ENCODE results near the gene NEDD9. TPM values are rescaled to one million over a fixed set of nuclear protein-coding genes. Genes with fewer than 3 reads are reported as not detected.

Gene NEDD9
- total RNA-seq, 1 experiment from 2014 or later: 0.28 TPM

DNA sequence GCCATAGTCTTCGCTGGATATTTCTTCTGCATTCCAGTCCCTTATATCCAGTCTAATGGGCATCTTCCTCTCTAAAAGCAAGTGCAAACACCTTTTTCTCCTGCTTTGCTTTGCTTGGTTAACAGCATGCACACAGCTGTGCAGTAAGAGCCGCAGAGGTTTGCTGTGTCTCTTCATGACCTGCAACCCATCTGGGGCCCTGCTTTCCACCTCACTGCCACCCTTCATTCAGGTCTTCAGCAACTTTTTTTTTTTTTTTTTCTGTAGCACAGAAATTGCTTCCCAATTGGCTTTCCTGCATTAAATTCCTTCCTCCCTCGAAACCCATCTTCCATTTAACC is 14.4 kb downstream of the NEDD9 start:
- H3K9me3 ChIP-seq (ENCODE audit: control insufficient read depth, insufficient read depth, low read depth, low read length): no peaks in the 10 kb centered on the region
- ATAC-seq (no peak), DNase-seq (ENCODE audit: low read depth, low spot score) (no peak)
- intact Hi-C loops (cut with micrococcal nuclease; ENCODE audit: unreplicated experiment) (no loop called here), in situ Hi-C loops (cut with HindIII; ENCODE audit: low pct_unique_long_range_greater_than_20kb, low sequenced_read_pairs) (no loop called here)
- no peak overlapping the region for H3K27ac ChIP-seq (ENCODE audit: low read length)
- H3K27me3 ChIP-seq (ENCODE audit: control insufficient read depth, insufficient read depth, low read length): no peaks in the 10 kb centered on the region
- CTCF ChIA-PET: no interaction called here
- POLR2A ChIA-PET: no interaction called here
- no peak overlapping the region for H3K4me3 ChIP-seq (ENCODE audit: low read depth in 2 of 2, low read length in 2 of 2)
- no TSS peak for BruUV-seq (replicated peaks)
- TF ChIP-seq, protein P1, sequence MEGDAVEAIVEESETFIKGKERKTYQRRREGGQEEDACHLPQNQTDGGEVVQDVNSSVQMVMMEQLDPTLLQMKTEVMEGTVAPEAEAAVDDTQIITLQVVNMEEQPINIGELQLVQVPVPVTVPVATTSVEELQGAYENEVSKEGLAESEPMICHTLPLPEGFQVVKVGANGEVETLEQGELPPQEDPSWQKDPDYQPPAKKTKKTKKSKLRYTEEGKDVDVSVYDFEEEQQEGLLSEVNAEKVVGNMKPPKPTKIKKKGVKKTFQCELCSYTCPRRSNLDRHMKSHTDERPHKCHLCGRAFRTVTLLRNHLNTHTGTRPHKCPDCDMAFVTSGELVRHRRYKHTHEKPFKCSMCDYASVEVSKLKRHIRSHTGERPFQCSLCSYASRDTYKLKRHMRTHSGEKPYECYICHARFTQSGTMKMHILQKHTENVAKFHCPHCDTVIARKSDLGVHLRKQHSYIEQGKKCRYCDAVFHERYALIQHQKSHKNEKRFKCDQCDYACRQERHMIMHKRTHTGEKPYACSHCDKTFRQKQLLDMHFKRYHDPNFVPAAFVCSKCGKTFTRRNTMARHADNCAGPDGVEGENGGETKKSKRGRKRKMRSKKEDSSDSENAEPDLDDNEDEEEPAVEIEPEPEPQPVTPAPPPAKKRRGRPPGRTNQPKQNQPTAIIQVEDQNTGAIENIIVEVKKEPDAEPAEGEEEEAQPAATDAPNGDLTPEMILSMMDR (IDR thresholded peaks at IDR 0.05): no peak
- TF ChIP-seq POLR2AphosphoS5 (IDR thresholded peaks at IDR 0.05; ENCODE audit: low read depth, low read length): no peak
- TF ChIP-seq, protein P2, sequence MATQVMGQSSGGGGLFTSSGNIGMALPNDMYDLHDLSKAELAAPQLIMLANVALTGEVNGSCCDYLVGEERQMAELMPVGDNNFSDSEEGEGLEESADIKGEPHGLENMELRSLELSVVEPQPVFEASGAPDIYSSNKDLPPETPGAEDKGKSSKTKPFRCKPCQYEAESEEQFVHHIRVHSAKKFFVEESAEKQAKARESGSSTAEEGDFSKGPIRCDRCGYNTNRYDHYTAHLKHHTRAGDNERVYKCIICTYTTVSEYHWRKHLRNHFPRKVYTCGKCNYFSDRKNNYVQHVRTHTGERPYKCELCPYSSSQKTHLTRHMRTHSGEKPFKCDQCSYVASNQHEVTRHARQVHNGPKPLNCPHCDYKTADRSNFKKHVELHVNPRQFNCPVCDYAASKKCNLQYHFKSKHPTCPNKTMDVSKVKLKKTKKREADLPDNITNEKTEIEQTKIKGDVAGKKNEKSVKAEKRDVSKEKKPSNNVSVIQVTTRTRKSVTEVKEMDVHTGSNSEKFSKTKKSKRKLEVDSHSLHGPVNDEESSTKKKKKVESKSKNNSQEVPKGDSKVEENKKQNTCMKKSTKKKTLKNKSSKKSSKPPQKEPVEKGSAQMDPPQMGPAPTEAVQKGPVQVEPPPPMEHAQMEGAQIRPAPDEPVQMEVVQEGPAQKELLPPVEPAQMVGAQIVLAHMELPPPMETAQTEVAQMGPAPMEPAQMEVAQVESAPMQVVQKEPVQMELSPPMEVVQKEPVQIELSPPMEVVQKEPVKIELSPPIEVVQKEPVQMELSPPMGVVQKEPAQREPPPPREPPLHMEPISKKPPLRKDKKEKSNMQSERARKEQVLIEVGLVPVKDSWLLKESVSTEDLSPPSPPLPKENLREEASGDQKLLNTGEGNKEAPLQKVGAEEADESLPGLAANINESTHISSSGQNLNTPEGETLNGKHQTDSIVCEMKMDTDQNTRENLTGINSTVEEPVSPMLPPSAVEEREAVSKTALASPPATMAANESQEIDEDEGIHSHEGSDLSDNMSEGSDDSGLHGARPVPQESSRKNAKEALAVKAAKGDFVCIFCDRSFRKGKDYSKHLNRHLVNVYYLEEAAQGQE (IDR thresholded peaks at IDR 0.05; ENCODE audit: insufficient read depth in 1 of 2, low read depth in 2 of 2, low read length in 1 of 2): no peak
- TF ChIP-seq TCF7L2 (IDR thresholded peaks at IDR 0.05; ENCODE audit: low read depth, low read length): no peak
- no peak for TF ChIP-seq SIN3A (IDR thresholded peaks at IDR 0.05; ENCODE audit: borderline replicate concordance, insufficient read depth, low read depth, low read length)
- no peaks in the 10 kb centered on the region for H3K36me3 ChIP-seq (ENCODE audit: control insufficient read depth, insufficient read depth, low read length)
- H3K4me1 ChIP-seq (ENCODE audit: control insufficient read depth, insufficient read depth, low read length): no peaks in the 10 kb centered on the region

DNA sequence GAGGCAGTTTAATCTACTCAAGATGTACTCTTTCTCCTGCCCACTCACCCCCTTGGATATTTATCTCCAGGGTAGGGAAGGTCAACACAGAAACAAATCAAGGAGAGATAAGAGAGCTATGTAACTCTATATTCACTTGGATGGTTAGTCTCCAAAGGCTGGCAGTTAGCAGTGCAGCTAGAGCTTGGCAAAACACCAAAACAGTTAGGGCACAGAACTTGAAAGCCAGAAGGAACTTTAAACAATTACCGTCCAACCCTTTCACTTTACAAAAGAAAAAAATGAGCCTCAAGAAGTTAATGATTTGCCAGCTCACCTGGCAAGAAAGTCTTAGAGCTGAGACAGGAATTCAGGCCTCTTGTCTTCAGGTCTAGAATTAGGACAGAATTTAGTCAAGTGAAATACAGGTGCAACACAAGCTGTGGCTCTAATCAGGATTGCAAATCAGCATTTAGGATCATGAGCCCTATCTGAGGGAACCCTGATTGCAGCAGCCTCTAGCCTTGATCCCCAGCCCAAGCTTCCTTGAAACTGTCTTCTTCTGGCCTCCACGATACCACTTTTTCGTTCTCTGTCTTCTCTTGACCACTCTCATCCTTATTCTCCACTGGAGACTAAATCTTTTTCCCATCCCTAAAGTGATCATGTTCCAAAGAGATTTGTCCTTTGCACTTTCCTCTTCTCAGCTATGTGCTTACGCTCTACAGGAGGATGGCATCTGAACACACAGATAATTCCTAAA is 14.9 kb downstream of the NEDD9 start:
- CTCF ChIA-PET: no interaction called here
- Histone ChIP-seq H3K4me3 (ENCODE audit: low read depth in 2 of 2, low read length in 2 of 2) (no peak overlapping the region), H3K4me1 (ENCODE audit: control insufficient read depth, insufficient read depth, low read length) (no peaks in the 10 kb centered on the region), H3K9me3 (ENCODE audit: control insufficient read depth, insufficient read depth, low read depth, low read length) (no peaks in the 10 kb centered on the region), H3K36me3 (ENCODE audit: control insufficient read depth, insufficient read depth, low read length) (no peaks in the 10 kb centered on the region), H3K27ac (ENCODE audit: low read length) (no peak overlapping the region), H3K27me3 (ENCODE audit: control insufficient read depth, insufficient read depth, low read length) (no peaks in the 10 kb centered on the region)
- DNase-seq (ENCODE audit: low read depth, low spot score): no peak
- in situ Hi-C loops (cut with HindIII; ENCODE audit: low pct_unique_long_range_greater_than_20kb, low sequenced_read_pairs) (no loop called here), intact Hi-C loops (cut with micrococcal nuclease; ENCODE audit: unreplicated experiment) (no loop called here)
- no peak for ATAC-seq
- BruUV-seq (replicated peaks): no TSS peak
- TF ChIP-seq TCF7L2 (IDR thresholded peaks at IDR 0.05; ENCODE audit: low read depth, low read length): no peak
- no peak for TF ChIP-seq POLR2AphosphoS5 (IDR thresholded peaks at IDR 0.05; ENCODE audit: low read depth, low read length)
- TF ChIP-seq, protein P2 (IDR thresholded peaks at IDR 0.05; ENCODE audit: insufficient read depth in 1 of 2, low read depth in 2 of 2, low read length in 1 of 2): no peak
- TF ChIP-seq SIN3A (IDR thresholded peaks at IDR 0.05; ENCODE audit: borderline replicate concordance, insufficient read depth, low read depth, low read length): no peak
- TF ChIP-seq, protein P1 (IDR thresholded peaks at IDR 0.05): no peak
- POLR2A ChIA-PET: no interaction called here
